K562 (cell line): ENCODE data around the gene CDCP2.

Source experiments
- CHD4 ChIP-seq: fragments of 200-600 bp; sonication (generic); IDR thresholded peaks from 3 replicates; pipeline ENCODE4 v1.6.1; 2012; ENCODE audit warnings: low read depth, mild to moderate bottlenecking, mixed read lengths, low read length, inconsistent platforms; ENCODE audit not compliant: insufficient read depth, insufficient replicate concordance, poor library complexity, severe bottlenecking
- ELF2 ChIP-seq: fragments of 250-450 bp; sonication (Bioruptor Pico); IDR thresholded peaks from 2 replicates; pipeline ENCODE4 v1.5.0; 2021; ENCODE audit warnings: mild to moderate bottlenecking
- GABPB2 ChIP-seq: fragments of 250-450 bp; sonication (Bioruptor Pico); conservative IDR thresholded peaks from 2 replicates; pipeline ENCODE4 v1.5.1; 2021; ENCODE audit warnings: mild to moderate bottlenecking
- SIN3A ChIP-seq, 2 experiments: fragments of 150-350 bp in 1 of 2; IDR thresholded peaks; 2 replicates each; pipeline ENCODE4 v1.6.1; 2011 to 2016; ENCODE audit warnings: borderline replicate concordance in 2 of 2, low read depth in 2 of 2, low read length in 2 of 2, mild to moderate bottlenecking in 2 of 2, moderate library complexity in 2 of 2; ENCODE audit not compliant: control insufficient read depth in 1 of 2
- TF ChIP-seq, protein P1 (sequence below): sonication (generic); formaldehyde crosslinking; IDR thresholded peaks from 2 replicates; pipeline ENCODE4 v1.5.0; 2020; ENCODE audit warnings: missing genetic modification reagents

DNA sequence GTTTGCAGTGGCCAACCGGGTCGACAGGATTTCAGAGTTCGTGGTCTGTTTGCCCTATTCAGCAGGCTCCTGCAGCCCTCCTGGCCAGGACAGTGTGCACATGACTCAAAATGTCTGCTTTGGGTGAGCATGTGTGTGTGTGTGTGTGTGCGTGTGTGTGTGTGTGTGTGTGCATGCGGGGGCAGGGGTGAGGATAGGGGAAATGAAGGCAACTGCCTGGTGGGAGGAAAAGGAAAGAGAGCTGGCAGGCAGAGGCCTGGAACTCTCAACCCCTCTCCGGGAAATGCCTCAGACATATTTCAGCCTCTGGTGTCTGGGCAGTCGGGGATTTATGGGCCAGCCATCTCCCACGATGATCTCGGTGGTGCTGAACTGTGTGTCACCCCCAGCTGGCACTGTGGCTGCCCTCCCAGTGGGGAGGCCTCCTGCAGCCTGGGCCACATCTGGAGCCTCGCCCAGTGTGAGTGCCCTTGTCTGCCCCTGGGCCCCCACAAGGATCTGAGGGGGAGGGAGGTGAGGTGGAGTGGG lies 15.2 kb downstream of the CDCP2 start:
- no peak for TF ChIP-seq SIN3A (IDR thresholded peaks at IDR 0.05; ENCODE audit: borderline replicate concordance in 2 of 2, control insufficient read depth in 1 of 2, low read depth in 2 of 2, low read length in 2 of 2)
- TF ChIP-seq, protein P1, sequence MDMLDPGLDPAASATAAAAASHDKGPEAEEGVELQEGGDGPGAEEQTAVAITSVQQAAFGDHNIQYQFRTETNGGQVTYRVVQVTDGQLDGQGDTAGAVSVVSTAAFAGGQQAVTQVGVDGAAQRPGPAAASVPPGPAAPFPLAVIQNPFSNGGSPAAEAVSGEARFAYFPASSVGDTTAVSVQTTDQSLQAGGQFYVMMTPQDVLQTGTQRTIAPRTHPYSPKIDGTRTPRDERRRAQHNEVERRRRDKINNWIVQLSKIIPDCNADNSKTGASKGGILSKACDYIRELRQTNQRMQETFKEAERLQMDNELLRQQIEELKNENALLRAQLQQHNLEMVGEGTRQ (CRISPR knock-in tag): no peak
- TF ChIP-seq GABPB2 (CRISPR knock-in tag): no peak
- TF ChIP-seq ELF2 (CRISPR knock-in tag): no peak
- TF ChIP-seq CHD4: no peak
